GM21423 (cell line): ENCODE measurements around the gene HMCN2.

Experiments
- ATAC-seq: cut with Tn5 transposase; IDR thresholded peaks from one replicate; pipeline ENCODE4 v1.9.1; 2021; ENCODE audit warnings: mild to moderate bottlenecking, moderate library complexity; ENCODE audit not compliant: unreplicated experiment

The HMCN2 gene

GRCh38 chr9:130406278-130406895 lies 140.8 kb downstream of the HMCN2 start:
- no peak for ATAC-seq

- ATAC-seq: no peak
Observed at GRCh38 chr9:130407916-130408663, 142.5 kb downstream of the HMCN2 start.

GRCh38 chr9:130408669-130409068 lies 143.1 kb downstream of the HMCN2 start:
- no peak for ATAC-seq

GRCh38 chr9:130409246-130409645 lies 143.7 kb downstream of the HMCN2 start:
- no peak for ATAC-seq

- no peak for ATAC-seq
Observed at GRCh38 chr9:130410443-130410842, 144.9 kb downstream of the HMCN2 start.

GRCh38 chr9:130411566-130411915 lies 146.0 kb downstream of the HMCN2 start:
- ATAC-seq: no peak

- no peak for ATAC-seq
Observed at GRCh38 chr9:130414081-130414731, 148.6 kb downstream of the HMCN2 start.

GRCh38 chr9:130414910-130415746 lies 149.6 kb downstream of the HMCN2 start:
- no peak for ATAC-seq

GRCh38 chr9:130417602-130418001 lies 152.0 kb downstream of the HMCN2 start:
- no peak for ATAC-seq

- no peak for ATAC-seq
Observed at GRCh38 chr9:130418776-130419175, 153.2 kb downstream of the HMCN2 start.

GRCh38 chr9:130419521-130420035 lies 154.0 kb downstream of the HMCN2 start:
- ATAC-seq: no peak

- no peak for ATAC-seq
Observed at GRCh38 chr9:130421154-130421801, 155.7 kb downstream of the HMCN2 start.

GRCh38 chr9:130421802-130422276 lies 156.3 kb downstream of the HMCN2 start:
- no peak for ATAC-seq

GRCh38 chr9:130422546-130422945 lies 157.0 kb downstream of the HMCN2 start:
- no peak for ATAC-seq

- no peak for ATAC-seq
Observed at GRCh38 chr9:130423272-130423671, 157.7 kb downstream of the HMCN2 start.

GRCh38 chr9:130424595-130425454 lies 159.3 kb downstream of the HMCN2 start:
- no peak for ATAC-seq

GRCh38 chr9:130425741-130426466 lies 160.3 kb downstream of the HMCN2 start:
- no peak for ATAC-seq

GRCh38 chr9:130426467-130426773 lies 160.9 kb downstream of the HMCN2 start:
- no peak for ATAC-seq

GRCh38 chr9:130426883-130427282 lies 161.3 kb downstream of the HMCN2 start:
- ATAC-seq: no peak
